SK-N-SH treated with all-trans-retinoic acid at 6 μM for 48 hours (cell line): ENCODE data around the gene HIF1A.
A peak's percentile ranks its signal among the peaks of the same experiment; 100 is the strongest.

Experiments
- ATAC-seq: fragments of 200-7000 bp; cut with Tn5 transposase; 3 replicates; pipeline ENCODE4 v1.9.1; 2020; ENCODE audit warnings: mild to moderate bottlenecking, moderate library complexity
- ARNTL ChIP-seq: fragments of 450-650 bp; formaldehyde crosslinking; IDR thresholded peaks from 2 replicates; pipeline ENCODE4 v1.5.0; 2020; ENCODE audit warnings: low read depth, mild to moderate bottlenecking, moderate library complexity, borderline replicate concordance
- BACH2 ChIP-seq: fragments of 250-450 bp; sonication (Bioruptor Pico); IDR thresholded peaks from 2 replicates; pipeline ENCODE4 v1.9.0; 2021; ENCODE audit warnings: mild to moderate bottlenecking, borderline replicate concordance
- CSDC2 ChIP-seq: fragments of 250-450 bp; sonication (Bioruptor Pico); IDR thresholded peaks from 2 replicates; pipeline ENCODE4 v1.5.0; 2020; ENCODE audit warnings: mild to moderate bottlenecking, moderate library complexity
- ESRRG ChIP-seq: fragments of 250-450 bp; sonication (Bioruptor Pico); IDR thresholded peaks from 2 replicates; pipeline ENCODE4 v1.6.1; 2021; ENCODE audit warnings: mild to moderate bottlenecking
- GLIS3 ChIP-seq: fragments of 250-450 bp; sonication (Bioruptor Pico); IDR thresholded peaks from 2 replicates; pipeline ENCODE4 v1.5.0; 2020; ENCODE audit warnings: mild to moderate bottlenecking, moderate library complexity
- ISL1 ChIP-seq: fragments of 250-450 bp; sonication (Bioruptor Pico); IDR thresholded peaks from 2 replicates; pipeline ENCODE4 v2.1.2; 2022; ENCODE audit warnings: mild to moderate bottlenecking, moderate library complexity
- OSR1 ChIP-seq: fragments of 250-450 bp; sonication (Bioruptor Pico); IDR thresholded peaks from 2 replicates; pipeline ENCODE4 v1.8.0; 2022; ENCODE audit warnings: moderate library complexity, mild to moderate bottlenecking, inconsistent platforms
- POU6F1 ChIP-seq: fragments of 250-450 bp; sonication (Bioruptor Pico); IDR thresholded peaks from 2 replicates; pipeline ENCODE4 v1.8.0; 2021; ENCODE audit warnings: low read depth, mild to moderate bottlenecking, moderate library complexity, borderline replicate concordance
- PPARA ChIP-seq: fragments of 250-450 bp; sonication (Bioruptor Pico); IDR thresholded peaks from 2 replicates; pipeline ENCODE4 v1.5.0; 2020; ENCODE audit warnings: mild to moderate bottlenecking, borderline replicate concordance
- RARB ChIP-seq: fragments of 250-450 bp; sonication (Bioruptor Pico); IDR thresholded peaks from 2 replicates; pipeline ENCODE4 v1.8.0; 2021; ENCODE audit warnings: mild to moderate bottlenecking, moderate library complexity
- SNAI2 ChIP-seq: fragments of 250-450 bp; sonication (Bioruptor Pico); IDR thresholded peaks from 2 replicates; pipeline ENCODE4 v1.5.0; 2020; ENCODE audit warnings: mild to moderate bottlenecking, moderate library complexity
- TCF4 ChIP-seq: fragments of 250-450 bp; sonication (Bioruptor Pico); IDR thresholded peaks from 2 replicates; pipeline ENCODE4 v1.8.0; 2021; ENCODE audit warnings: mild to moderate bottlenecking, moderate library complexity, borderline replicate concordance
- TOX ChIP-seq: fragments of 250-450 bp; sonication (Bioruptor Pico); IDR thresholded peaks from 2 replicates; pipeline ENCODE4 v1.8.0; 2021; ENCODE audit warnings: mild to moderate bottlenecking, moderate library complexity, borderline replicate concordance
- TSHZ2 ChIP-seq: fragments of 250-450 bp; sonication (Bioruptor Pico); IDR thresholded peaks from 2 replicates; pipeline ENCODE4 v1.5.0; 2020; ENCODE audit warnings: mild to moderate bottlenecking, moderate library complexity
- ZC3H10 ChIP-seq: fragments of 250-450 bp; sonication (Bioruptor Pico); IDR thresholded peaks from 2 replicates; pipeline ENCODE4 v1.5.1; 2021; ENCODE audit warnings: mild to moderate bottlenecking, moderate library complexity
- ZFP30 ChIP-seq: fragments of 450-650 bp; formaldehyde crosslinking; IDR thresholded peaks from 2 replicates; pipeline ENCODE4 v1.5.0; 2022; ENCODE audit warnings: mild to moderate bottlenecking, moderate library complexity
- ZNF565 ChIP-seq: fragments of 450-650 bp; formaldehyde crosslinking; conservative IDR thresholded peaks from 2 replicates; pipeline ENCODE4 v1.5.0; 2020; ENCODE audit warnings: low read depth, mild to moderate bottlenecking, moderate library complexity
- ZNF70 ChIP-seq: fragments of 450-650 bp; formaldehyde crosslinking; IDR thresholded peaks from 2 replicates; pipeline ENCODE4 v1.5.0; 2020; ENCODE audit warnings: mild to moderate bottlenecking, moderate library complexity
- ZNF8 ChIP-seq: fragments of 450-650 bp; formaldehyde crosslinking; IDR thresholded peaks from 2 replicates; pipeline ENCODE4 v1.5.0; 2020; ENCODE audit warnings: mild to moderate bottlenecking, moderate library complexity
- TF ChIP-seq, protein P1 (sequence below): fragments of 250-450 bp; sonication (Bioruptor Pico); IDR thresholded peaks from 2 replicates; pipeline ENCODE4 v1.8.0; 2020; ENCODE audit warnings: mild to moderate bottlenecking, moderate library complexity, borderline replicate concordance
- TF ChIP-seq, protein P2 (sequence below): fragments of 250-450 bp; sonication (Bioruptor Pico); IDR thresholded peaks from 2 replicates; pipeline ENCODE4 v1.5.1; 2021; ENCODE audit warnings: mild to moderate bottlenecking, moderate library complexity
- TF ChIP-seq, protein P3 (sequence below): fragments of 250-450 bp; sonication (Bioruptor Pico); IDR thresholded peaks from 2 replicates; pipeline ENCODE4 v1.5.1; 2020; ENCODE audit warnings: low read depth, mild to moderate bottlenecking, moderate library complexity

HIF1A gene

DNA sequence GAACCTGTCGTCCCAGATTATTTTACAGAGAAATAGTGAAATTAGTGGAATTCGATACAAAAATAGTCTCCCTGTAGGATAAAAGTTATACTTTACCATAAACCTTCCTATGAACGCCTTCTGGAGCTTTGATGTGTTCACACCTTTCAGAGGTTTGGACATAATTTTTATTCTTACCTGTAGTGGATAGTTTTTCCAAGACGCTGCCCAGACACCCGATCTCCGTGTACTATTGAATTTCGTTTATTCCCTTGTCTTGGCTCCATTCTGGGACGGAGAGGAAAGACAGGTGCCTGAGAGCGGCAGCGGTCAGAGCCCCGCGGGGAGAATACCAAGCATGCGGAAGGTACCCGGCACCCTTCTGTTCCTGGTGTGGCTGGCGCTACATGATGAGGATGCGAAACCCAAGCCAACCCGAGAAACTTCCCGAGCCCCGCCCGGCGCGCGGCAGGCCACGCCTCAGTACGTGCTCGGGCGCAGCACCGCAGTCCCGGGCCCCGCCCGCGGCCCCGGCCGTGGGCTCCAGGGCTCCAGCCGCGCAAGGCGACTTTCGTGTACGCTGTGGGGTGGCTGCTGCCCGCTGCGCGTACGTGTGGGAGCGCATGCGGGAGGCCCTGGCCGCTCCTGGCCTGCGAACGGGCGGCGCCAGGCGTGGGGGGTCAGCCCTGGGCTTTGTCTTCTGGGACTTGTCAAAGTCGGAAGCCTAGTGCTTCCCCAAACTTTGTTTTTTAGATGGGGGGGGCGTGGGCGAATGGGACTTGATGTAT is 55.6 kb downstream of the HIF1A start:
- ATAC-seq, result peak; percentile 56
- TF ChIP-seq, protein P1, sequence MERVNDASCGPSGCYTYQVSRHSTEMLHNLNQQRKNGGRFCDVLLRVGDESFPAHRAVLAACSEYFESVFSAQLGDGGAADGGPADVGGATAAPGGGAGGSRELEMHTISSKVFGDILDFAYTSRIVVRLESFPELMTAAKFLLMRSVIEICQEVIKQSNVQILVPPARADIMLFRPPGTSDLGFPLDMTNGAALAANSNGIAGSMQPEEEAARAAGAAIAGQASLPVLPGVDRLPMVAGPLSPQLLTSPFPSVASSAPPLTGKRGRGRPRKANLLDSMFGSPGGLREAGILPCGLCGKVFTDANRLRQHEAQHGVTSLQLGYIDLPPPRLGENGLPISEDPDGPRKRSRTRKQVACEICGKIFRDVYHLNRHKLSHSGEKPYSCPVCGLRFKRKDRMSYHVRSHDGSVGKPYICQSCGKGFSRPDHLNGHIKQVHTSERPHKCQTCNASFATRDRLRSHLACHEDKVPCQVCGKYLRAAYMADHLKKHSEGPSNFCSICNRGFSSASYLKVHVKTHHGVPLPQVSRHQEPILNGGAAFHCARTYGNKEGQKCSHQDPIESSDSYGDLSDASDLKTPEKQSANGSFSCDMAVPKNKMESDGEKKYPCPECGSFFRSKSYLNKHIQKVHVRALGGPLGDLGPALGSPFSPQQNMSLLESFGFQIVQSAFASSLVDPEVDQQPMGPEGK (CRISPR knock-in tag), result no peak
- TF ChIP-seq POU6F1 (CRISPR knock-in tag) (no peak), ISL1 (CRISPR knock-in tag) (no peak), ZNF565 (CRISPR knock-in tag) (no peak), ESRRG (no peak), ZC3H10 (no peak), SNAI2 (CRISPR knock-in tag) (no peak), BACH2 (CRISPR knock-in tag) (no peak), CSDC2 (no peak), ZFP30 (CRISPR knock-in tag) (no peak), OSR1 (CRISPR knock-in tag) (no peak), TCF4 (CRISPR knock-in tag) (no peak), GLIS3 (no peak), ZNF70 (no peak), TSHZ2 (CRISPR knock-in tag) (no peak), RARB (no peak)
- TF ChIP-seq, protein P2, sequence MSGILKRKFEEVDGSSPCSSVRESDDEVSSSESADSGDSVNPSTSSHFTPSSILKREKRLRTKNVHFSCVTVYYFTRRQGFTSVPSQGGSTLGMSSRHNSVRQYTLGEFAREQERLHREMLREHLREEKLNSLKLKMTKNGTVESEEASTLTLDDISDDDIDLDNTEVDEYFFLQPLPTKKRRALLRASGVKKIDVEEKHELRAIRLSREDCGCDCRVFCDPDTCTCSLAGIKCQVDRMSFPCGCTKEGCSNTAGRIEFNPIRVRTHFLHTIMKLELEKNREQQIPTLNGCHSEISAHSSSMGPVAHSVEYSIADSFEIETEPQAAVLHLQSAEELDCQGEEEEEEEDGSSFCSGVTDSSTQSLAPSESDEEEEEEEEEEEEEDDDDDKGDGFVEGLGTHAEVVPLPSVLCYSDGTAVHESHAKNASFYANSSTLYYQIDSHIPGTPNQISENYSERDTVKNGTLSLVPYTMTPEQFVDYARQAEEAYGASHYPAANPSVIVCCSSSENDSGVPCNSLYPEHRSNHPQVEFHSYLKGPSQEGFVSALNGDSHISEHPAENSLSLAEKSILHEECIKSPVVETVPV, result no peak
- TF ChIP-seq, protein P3, sequence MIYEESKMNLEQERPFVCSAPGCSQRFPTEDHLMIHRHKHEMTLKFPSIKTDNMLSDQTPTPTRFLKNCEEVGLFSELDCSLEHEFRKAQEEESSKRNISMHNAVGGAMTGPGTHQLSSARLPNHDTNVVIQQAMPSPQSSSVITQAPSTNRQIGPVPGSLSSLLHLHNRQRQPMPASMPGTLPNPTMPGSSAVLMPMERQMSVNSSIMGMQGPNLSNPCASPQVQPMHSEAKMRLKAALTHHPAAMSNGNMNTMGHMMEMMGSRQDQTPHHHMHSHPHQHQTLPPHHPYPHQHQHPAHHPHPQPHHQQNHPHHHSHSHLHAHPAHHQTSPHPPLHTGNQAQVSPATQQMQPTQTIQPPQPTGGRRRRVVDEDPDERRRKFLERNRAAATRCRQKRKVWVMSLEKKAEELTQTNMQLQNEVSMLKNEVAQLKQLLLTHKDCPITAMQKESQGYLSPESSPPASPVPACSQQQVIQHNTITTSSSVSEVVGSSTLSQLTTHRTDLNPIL, result no peak
- TF ChIP-seq, all 23 proteins: peak for 0

DNA sequence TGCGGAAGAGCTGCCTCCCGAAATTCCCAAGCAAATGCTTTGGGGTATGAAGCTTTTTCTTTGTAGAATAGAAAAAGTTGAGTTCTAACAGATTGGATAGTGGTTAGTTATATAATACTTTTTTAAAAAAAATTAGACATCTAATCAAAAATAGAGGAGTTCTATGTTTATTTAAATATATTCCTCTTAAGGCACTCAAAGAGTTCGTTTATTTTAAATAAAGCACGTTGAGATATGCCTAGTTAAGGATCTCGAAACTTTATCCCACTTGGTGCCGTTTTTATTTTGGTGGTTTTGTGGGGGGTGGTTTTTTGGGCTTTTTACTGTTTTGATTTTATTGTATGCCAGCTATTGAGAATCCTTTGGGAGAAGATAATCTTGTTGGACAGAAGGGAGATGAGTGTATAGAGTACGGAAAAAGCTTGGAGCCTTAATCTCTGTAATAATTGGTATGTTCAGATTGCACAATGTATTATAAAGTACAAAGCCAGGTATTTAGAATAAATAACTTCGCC is 56.2 kb downstream of the HIF1A start:
- no peak for ATAC-seq
- no peak for TF ChIP-seq ISL1 (CRISPR knock-in tag)
- no peak for TF ChIP-seq ZNF8 (CRISPR knock-in tag)
- no peak for TF ChIP-seq ESRRG
- TF ChIP-seq ARNTL (CRISPR knock-in tag), result no peak
- TF ChIP-seq TOX, result no peak
- no peak for TF ChIP-seq ZFP30 (CRISPR knock-in tag)
- no peak for TF ChIP-seq SNAI2 (CRISPR knock-in tag)
- no peak for TF ChIP-seq RARB
- no peak for TF ChIP-seq OSR1 (CRISPR knock-in tag)
- TF ChIP-seq ZC3H10, result no peak
- no peak for TF ChIP-seq PPARA (CRISPR knock-in tag)
- TF ChIP-seq ZNF70, result no peak
- TF ChIP-seq BACH2 (CRISPR knock-in tag), result no peak
- no peak for TF ChIP-seq TCF4 (CRISPR knock-in tag)
- TF ChIP-seq, protein P2, result no peak
